Raji (cell line): Measurements from ENCODE around the gene TTI1.

Source experiments
- POLR2A ChIP-seq: IDR thresholded peaks from 2 replicates; pipeline ENCODE4 v1.6.1; 2011; ENCODE audit warnings: low read depth, low read length, control low read depth; ENCODE audit not compliant: insufficient read depth

The TTI1 gene

DNA sequence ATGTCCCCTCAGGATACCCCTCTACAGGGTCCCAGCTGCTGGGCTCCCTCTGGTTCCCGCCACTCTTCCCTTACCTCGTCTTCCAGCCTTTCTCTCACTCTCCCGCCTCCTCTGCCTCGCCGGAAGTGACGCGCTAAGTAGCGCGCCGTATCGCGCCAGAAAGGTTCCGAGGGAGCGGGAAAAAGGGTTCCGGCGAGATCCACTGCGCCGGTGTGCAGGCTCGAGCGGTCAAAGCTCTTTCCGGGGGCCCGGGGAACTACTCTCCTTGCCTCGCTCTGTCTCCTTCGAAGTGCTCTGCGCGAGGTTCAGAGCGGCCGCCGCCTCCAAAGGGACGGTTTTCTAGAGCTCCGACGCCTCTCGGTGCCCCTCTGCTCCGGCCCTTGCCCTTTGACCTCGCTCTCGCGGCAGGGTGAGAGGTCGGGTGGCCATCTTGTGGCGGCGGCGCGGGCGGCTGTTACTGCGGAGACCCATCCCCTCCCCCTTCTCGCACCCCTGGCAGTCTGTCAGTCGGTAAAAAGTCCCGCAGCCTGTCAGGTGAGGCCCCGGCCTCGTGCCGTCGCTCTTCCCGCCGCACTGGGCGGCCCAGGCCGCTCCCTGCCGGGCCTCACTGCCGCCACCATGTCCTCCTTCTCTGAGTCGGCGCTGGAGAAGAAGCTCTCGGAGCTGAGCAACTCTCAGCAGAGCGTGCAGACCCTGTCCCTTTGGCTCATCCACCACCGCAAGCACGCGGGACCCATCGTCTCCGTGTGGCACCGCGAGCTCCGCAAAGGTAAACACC is at the start of gene TTI1, which contains the start of gene RPRD1B:
Gene TTI1, minus strand, starts transcription at position 127 of the 778 bp plus-strand sequence. CDS start 19,640 bp downstream, outside the sequence.
Gene RPRD1B, plus strand, starts transcription at position 417 of the 778 bp plus-strand sequence. Its CDS starts 202 bp downstream, at position 619.
- peak; percentile 79 for TF ChIP-seq POLR2A

DNA sequence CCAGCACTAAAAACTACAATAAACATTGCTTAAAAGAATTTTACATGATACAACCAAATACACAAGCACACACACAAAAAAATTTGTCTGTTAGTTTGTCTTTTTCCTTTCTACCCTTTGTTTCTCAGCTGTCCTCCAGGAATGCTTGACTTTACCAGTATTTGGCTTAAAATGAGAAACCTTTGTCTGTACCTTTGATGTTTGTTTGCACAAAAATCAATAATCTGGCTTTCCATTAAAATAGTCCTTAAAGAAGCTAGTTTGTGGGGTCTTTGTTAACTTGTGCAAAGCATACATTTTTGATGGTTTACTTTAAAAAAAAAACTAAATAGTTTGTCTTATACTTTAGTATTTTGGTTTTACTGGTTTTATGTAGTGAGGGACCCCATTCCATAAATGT is 49.6 kb upstream of the TTI1 start:
- no peak for TF ChIP-seq POLR2A

- no peak for TF ChIP-seq POLR2A
These were observed 48.3 kb upstream of the TTI1 start for GRCh38 chr20:38081575-38081974.

- TF ChIP-seq POLR2A, result no peak
These were observed 46.1 kb upstream of the TTI1 start for GRCh38 chr20:38079353-38079752.

- no peak for TF ChIP-seq POLR2A
These were observed 44.8 kb upstream of the TTI1 start for GRCh38 chr20:38078084-38078483.

- 0 out of 2 replicates have a peak, but pooled peaks have one; percentile 21 for TF ChIP-seq POLR2A
These were observed 43.3 kb upstream of the TTI1 start for GRCh38 chr20:38076548-38076947.

DNA sequence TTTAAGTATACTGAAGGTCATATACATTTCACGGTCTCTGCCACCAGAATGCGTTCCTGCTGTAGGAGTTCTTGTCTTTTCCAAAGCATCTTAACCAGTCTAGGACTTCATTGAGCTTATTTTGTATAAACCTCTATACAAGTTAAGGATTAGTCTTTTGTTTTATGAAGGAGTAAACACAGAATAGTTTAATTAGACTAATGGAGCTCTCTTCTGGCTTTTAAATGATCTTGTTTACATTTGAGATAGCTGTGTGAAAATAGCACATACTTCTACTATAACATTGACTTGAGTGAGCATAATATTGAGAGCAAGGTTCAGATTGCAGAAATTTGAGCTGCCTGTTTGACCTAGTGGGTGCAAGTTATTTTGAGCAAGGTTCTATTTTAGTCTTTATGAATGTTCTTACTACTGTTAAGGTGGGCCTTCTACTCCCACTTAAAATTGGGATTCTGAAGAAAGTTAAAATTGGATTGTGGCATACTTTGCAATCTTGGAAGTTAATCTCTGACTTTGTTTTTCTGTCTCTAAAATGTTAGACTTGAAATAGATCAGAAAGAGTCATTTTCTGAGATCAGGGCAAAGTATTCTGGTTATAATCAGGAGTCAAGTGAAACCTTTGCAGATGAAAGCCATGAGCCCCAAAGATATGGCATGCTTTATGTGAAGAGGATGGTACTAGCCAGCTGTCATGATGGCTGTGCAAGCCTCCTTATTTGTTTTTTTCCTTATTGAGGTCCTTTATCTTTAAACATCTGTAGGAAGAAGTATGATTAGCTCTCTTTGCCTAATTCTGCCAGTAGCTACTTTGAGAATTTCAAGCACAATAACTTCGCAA is 42.1 kb upstream of the TTI1 start:
- no peak for TF ChIP-seq POLR2A

- TF ChIP-seq POLR2A, result no peak
These were observed 40.2 kb upstream of the TTI1 start for GRCh38 chr20:38073307-38074071.

DNA sequence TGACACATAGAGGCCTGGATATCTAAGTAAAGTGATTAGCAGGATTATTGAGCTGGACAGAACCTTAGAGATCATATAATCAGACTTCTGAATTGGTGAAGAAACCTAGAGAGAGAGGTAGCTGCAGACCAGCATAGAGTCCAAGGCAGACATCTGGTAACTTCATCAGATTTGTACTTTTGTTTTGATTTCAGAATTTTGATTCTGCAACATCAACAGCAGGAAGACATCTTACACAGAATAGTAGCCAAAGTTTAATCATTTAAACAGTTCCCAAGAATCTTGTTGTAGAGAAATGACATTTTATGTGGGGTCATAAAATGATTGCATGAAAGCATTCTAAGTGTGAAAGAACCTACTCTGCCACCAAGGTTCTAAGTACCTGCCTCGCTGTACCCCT is 39.6 kb upstream of the TTI1 start:
- no peak for TF ChIP-seq POLR2A

DNA sequence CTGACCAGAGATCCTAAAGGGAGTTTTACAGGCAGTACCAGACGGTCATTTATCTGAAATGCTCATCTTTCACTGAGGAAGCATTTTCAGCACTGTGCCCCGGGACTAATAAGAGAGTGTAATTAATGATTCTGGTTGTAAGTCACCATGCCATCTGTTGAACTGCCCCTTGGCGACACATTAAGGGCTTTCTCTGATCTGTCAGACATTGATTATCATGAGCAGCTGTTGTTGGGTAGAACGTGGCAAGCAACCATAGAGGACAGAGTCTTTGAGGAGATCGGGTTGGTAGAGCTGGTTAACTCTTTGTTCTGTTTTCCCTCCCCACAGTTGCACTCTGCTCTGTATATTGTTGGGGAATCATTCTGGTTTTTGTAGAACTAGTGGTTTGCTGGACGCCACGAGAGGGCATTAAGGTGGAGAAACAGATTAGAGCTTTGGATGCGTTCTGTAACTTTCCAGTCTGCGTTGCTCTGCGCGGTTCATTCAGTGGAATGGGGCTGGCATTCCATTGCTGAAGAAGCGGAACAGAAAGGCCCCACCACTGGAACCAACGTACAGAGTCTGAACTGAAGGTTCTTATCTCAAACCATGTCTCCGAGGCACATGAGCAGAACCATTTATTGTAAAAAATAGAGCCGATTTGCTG is 34.6 kb upstream of the TTI1 start:
- TF ChIP-seq POLR2A, result no peak

DNA sequence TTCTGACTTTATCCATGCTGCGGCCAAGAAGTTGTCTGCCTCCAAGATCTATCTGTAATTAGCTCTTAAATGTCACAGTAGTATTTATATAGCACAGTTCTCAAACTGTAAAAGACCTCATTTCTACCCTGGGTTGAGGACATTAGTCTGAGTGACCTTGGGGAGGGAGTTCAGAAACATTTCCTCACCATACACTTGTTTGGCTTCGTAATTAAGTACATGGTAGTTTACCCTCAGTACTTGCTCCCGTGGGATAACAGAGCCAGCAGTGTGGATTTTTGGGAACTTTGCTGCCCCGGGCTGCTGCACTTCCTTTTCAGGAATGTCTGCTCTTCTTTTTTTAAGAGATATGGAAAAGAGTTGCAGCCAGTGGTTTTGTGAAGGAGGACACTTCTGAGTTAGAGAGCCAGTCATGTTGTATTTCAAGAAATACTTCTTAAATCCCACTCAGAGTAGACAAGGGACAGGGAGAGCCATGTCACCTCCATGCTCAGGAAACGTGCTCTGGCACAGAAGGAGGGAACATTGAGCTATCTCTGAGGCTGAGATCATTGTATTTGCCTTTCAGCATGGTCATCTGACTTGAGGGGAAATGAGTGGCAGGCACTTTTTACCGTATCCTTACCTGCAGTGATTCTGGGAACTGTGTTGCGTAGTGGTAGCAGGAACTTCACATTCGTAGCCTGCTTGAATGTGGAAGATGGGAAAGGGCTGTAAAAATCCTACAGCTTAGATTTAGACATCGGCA is 33.9 kb upstream of the TTI1 start:
- no peak for TF ChIP-seq POLR2A

DNA sequence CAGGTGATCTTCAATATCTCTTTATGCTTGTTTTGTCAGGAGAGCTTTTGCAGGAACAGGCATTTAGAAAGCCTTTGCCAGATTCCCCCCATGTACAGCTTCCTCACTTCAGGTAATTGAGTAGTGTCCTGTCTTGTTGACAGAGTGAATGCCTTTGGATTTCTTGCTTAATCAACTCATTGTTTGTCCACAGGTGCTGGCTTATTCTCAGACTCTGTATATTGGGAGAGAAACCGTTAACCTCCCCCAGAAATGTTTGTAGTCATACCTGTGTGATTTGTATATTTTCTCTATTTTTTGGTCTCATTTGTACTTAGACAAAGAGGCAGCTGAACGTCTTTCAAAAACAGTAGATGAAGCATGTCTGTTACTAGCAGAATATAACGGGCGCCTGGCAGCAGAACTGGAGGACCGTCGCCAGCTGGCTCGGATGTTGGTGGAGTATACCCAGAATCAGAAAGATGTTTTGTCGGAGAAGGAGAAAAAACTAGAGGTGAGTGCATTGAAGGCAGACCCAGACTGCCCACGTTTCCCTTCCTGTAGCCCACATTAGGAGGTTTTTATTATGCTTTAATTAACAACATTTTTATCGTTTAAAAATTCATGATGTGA is 32.6 kb upstream of the TTI1 start:
- TF ChIP-seq POLR2A, result no peak

- no peak for TF ChIP-seq POLR2A
These were observed 30.8 kb upstream of the TTI1 start for GRCh38 chr20:38063911-38064530.
